ENCODE results near the gene ANKRD49.

ANKRD49 gene

GRCh38 chr11:94493281-94494125 is at the start of gene ANKRD49, which contains the start of gene MRE11:
ANKRD49 (plus strand) TSS chr11:94493984; CDS start chr11:94496694, 2,710 bp downstream.
MRE11 (minus strand) TSS chr11:94493844; CDS start chr11:94492801, 1,043 bp downstream.
- peaks cover 55% of the 10 kb centered on the region for H3K79me2 ChIP-seq (ENCODE audit: low read length)

GRCh38 chr11:94445641-94446040 is 48.1 kb upstream of the ANKRD49 start:
- Histone ChIP-seq H2AFZ (ENCODE audit: low read length) (no peak overlapping the region), H3K27me3 (replicated peaks; ENCODE audit: insufficient read depth, low read length) (no peaks in the 10 kb centered on the region), H3K4me1 (ENCODE audit: low read length) (no peaks in the 10 kb centered on the region), H3K79me2 (ENCODE audit: low read length) (no peaks in the 10 kb centered on the region), H3K9ac (ENCODE audit: low read length) (no peak overlapping the region), H3K4me3 (ENCODE audit: low read length) (no peak overlapping the region), H3F3A (ENCODE audit: insufficient read depth, low read length) (no peaks in the 10 kb centered on the region), H3K9me3 (replicated peaks; ENCODE audit: insufficient read depth, low read length) (no peaks in the 10 kb centered on the region), H3K27ac (ENCODE audit: low read length) (no peak overlapping the region), H4K20me1 (ENCODE audit: insufficient read depth, low read length) (no peaks in the 10 kb centered on the region), H3K9me2 (replicated peaks; ENCODE audit: insufficient read depth, low read length) (no peaks in the 10 kb centered on the region), H3K4me2 (ENCODE audit: low read depth, low read length) (no peak overlapping the region), H3K36me3 (replicated peaks; ENCODE audit: insufficient read depth, low read length) (no peaks in the 10 kb centered on the region)
- no peak for DNase-seq
- TF ChIP-seq CTCF (IDR thresholded peaks at IDR 0.05; ENCODE audit: low read length), result no peak
- TF ChIP-seq EZH2 (optimal IDR thresholded peaks at IDR 0.05; ENCODE audit: low read depth, low read length), result no peak
- no peak for TF ChIP-seq EZH2phosphoT487 (IDR thresholded peaks at IDR 0.05; ENCODE audit: low read length)

More at GRCh38 chr11:94493281-94494125, at the start of gene ANKRD49, which contains the start of gene MRE11:
- no peaks in the 10 kb centered on the region for H3K9me3 ChIP-seq (replicated peaks; ENCODE audit: insufficient read depth, low read length)
- peaks cover 12% of the 10 kb centered on the region; the same call in 1 of the 2 replicates for H3K4me1 ChIP-seq (ENCODE audit: low read length)
- H3F3A ChIP-seq (ENCODE audit: insufficient read depth, low read length), result no peaks in the 10 kb centered on the region
- peak within 1 kb of the TSS; percentile 95 for H3K9ac ChIP-seq (ENCODE audit: low read length)
- H3K9me2 ChIP-seq (replicated peaks; ENCODE audit: insufficient read depth, low read length), result no peaks in the 10 kb centered on the region
- TF ChIP-seq EZH2phosphoT487 (IDR thresholded peaks at IDR 0.05; ENCODE audit: low read length) (no peak), EZH2 (optimal IDR thresholded peaks at IDR 0.05; ENCODE audit: low read depth, low read length) (no peak), CTCF (IDR thresholded peaks at IDR 0.05; ENCODE audit: low read length) (no peak)
- 0 out of 2 replicates have a peak, but pooled peaks cover 3% of the 10 kb centered on the region for H3K36me3 ChIP-seq (replicated peaks; ENCODE audit: insufficient read depth, low read length)
- H3K4me2 ChIP-seq (ENCODE audit: low read depth, low read length), result peak within 1 kb of the TSS; percentile 84
- H4K20me1 ChIP-seq (ENCODE audit: insufficient read depth, low read length), result no peaks in the 10 kb centered on the region
- H2AFZ ChIP-seq (ENCODE audit: low read length), result peak within 1 kb of the TSS; percentile 93
- H3K27me3 ChIP-seq (replicated peaks; ENCODE audit: insufficient read depth, low read length), result no peaks in the 10 kb centered on the region
- DNase-seq, result peak; percentile 99
- H3K4me3 ChIP-seq (ENCODE audit: low read length), result peak within 1 kb of the TSS; percentile 81
- H3K27ac ChIP-seq (ENCODE audit: low read length), result peak within 1 kb of the TSS; percentile 70; the same call in 1 of the 2 replicates

GRCh38 chr11:94447149-94447548 is 46.6 kb upstream of the ANKRD49 start:
- H3K9ac ChIP-seq (ENCODE audit: low read length), result no peak overlapping the region
- H3K9me3 ChIP-seq (replicated peaks; ENCODE audit: insufficient read depth, low read length), result no peaks in the 10 kb centered on the region
- H4K20me1 ChIP-seq (ENCODE audit: insufficient read depth, low read length), result no peaks in the 10 kb centered on the region
- H3F3A ChIP-seq (ENCODE audit: insufficient read depth, low read length), result no peaks in the 10 kb centered on the region
- no peak overlapping the region for H2AFZ ChIP-seq (ENCODE audit: low read length)
- H3K27me3 ChIP-seq (replicated peaks; ENCODE audit: insufficient read depth, low read length), result no peaks in the 10 kb centered on the region
- no peak overlapping the region for H3K4me3 ChIP-seq (ENCODE audit: low read length)
- no peaks in the 10 kb centered on the region for H3K4me1 ChIP-seq (ENCODE audit: low read length)
- H3K36me3 ChIP-seq (replicated peaks; ENCODE audit: insufficient read depth, low read length), result no peaks in the 10 kb centered on the region
- H3K9me2 ChIP-seq (replicated peaks; ENCODE audit: insufficient read depth, low read length), result no peaks in the 10 kb centered on the region
- H3K27ac ChIP-seq (ENCODE audit: low read length), result no peak overlapping the region
- DNase-seq, result no peak
- H3K79me2 ChIP-seq (ENCODE audit: low read length), result no peaks in the 10 kb centered on the region
- no peak overlapping the region for H3K4me2 ChIP-seq (ENCODE audit: low read depth, low read length)
- TF ChIP-seq CTCF (IDR thresholded peaks at IDR 0.05; ENCODE audit: low read length) (no peak), EZH2 (optimal IDR thresholded peaks at IDR 0.05; ENCODE audit: low read depth, low read length) (no peak), EZH2phosphoT487 (IDR thresholded peaks at IDR 0.05; ENCODE audit: low read length) (no peak)
